ENCODE measurements around the gene SRMS.
"Not testable (repeated sequence)": the region's sequence is repeated elsewhere in the genome, so short reads cannot be mapped to it uniquely, and the experiment has no call there.

The SRMS gene

GRCh38 chr20:63519668-63520503 lies 27.7 kb downstream of the SRMS start:
- peak; percentile 54 for DNase-seq

DNA sequence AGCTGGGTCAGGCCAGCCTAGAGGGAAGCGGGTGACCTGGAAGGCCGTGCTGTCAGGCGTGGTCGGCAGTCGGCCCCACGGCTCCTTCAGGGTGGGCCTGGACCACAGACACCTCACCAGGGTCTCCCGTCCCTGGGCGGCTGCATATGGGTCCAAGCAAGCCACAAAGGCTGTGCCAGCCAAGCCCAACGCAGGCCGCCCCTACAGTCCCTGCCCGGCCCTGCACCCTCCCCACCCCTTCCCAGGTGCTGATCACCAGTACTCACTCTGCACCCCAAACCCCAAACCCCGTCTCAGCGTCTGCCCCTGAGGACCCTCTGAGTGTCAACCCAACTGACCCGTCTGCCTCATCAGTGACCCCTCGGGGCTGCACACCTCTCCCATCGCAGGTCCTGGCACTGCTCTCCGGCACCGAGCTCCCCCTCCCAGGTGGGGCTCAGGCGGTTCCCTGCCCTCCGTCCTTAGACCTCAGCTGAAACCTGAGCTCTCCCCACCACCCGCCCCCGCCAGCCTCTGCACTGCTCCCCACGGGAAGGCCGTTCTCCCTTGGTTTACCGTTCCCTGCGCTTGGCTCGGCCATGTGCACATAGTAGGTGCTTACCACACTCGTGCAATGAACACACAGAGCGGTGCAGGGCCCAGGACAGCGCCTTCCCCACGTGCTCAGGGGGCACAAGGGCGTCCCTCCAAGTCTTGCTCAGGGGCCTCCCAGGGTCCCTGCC lies 28.4 kb downstream of the SRMS start:
- no peak for DNase-seq

DNA sequence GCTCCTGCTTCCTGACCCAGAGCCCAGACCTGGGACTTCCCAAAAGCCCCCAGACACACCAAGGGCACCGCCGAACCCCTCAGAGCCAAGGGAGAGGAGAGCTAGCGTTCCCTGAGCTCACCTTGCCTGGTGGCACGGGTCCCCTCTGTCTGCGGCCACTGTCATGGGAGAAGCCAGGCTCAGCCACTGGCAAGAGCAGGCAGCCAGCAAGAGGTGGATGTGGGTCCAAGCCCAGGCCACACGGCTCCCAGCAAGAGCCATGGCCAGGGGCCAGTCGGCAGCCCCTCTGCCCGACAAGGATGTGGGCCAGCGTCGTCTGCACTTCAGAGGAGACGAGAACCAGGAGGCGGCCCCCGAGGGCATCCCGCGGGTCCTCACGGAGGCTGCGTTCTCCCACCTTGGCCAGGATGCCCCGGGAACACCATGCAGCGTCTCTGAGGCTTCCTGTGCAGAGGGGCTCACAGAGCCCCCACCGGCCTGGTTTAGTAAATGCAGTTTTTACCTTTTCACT lies 29.1 kb downstream of the SRMS start:
- no peak for DNase-seq

GRCh38 chr20:63517376-63518309 lies 29.9 kb downstream of the SRMS start:
- no peak for DNase-seq

DNA sequence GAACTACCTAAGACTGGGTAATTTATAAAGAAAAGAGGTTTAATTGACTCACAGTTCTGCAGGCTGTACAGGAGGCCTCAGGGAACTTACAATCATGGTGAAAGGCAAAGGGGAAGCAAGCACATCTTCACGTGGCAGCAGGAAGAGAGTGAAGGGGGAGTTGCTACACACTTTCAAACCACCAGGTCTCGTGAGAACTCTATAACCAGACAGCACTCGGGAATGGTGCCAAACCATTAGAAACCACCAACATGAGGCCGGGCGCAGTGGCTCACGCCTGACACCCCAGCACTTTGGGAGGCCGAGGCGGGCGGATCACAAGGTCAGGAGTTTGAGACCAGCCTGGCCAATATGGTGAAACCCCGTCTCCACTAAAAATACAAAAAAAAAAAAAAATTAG lies 33.0 kb downstream of the SRMS start:
- DNase-seq = not testable (repeated sequence)

- no peak for DNase-seq
These were observed 34.3 kb downstream of the SRMS start for GRCh38 chr20:63513207-63513606.

GRCh38 chr20:63509088-63509564 lies 38.4 kb downstream of the SRMS start:
- DNase-seq = no peak

GRCh38 chr20:63508072-63508768 lies 39.3 kb downstream of the SRMS start:
- no peak for DNase-seq

- no peak for DNase-seq
These were observed 40.3 kb downstream of the SRMS start for GRCh38 chr20:63507083-63507743.

GRCh38 chr20:63505723-63506122 lies 41.8 kb downstream of the SRMS start:
- no peak for DNase-seq

DNA sequence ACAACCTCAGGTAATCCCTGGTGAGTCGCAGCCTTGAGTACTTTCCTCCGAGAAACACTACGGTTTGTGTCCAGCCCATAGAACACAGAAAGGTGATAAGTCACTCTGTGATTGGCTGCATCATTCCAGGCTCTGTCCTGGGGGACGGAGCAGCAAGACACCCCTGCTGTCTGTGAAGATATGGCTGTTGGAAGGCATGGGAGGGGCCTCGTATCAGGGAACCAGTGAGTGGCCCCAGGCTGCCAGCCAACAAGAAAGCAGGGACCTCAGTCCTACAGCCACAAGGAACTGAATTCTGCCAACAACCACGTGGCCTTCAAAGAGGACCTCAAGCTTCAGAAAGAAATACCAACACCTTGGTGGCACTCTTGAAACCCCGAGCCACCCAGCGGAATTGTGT lies 42.3 kb downstream of the SRMS start:
- DNase-seq = no peak

DNA sequence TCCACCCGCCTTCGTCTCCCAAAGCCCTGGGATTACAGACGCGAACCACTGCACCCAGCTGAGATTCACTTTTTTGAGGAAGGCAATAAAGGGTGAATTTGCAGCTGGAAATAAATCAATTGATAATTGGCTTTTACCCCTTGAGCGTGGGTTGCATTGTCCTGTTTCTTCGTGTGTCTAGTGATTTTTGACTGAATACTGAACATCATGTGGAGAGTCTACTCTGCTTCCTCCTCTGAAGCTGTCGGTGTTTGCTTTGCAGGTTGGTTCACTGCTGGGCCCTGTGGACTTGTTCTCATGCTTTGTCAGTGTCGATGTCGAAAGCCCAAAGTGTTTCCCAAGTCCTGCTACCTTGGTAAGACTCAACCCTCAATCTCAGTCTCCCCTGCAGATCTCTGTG lies 42.9 kb downstream of the SRMS start:
- no peak for DNase-seq

DNA sequence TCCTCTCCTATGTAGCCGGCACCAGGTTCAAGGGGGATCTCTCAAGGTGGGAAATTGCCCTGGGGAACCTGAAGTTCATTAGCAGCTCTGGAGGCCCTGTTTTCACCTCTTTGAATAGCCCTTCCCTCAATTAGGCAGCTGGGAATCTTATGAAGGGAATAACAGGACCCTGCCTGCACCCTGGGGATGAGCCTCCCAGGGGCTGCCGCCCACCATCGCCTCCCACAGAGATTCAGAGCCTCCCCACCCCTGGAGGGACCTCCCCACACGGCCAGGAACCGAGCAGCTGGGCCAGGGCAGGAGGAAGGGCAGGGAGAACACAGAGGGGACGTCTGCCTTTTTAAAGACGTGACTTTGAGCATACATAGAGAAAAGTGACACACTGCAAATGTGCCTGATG lies 44.0 kb downstream of the SRMS start:
- DNase-seq = no peak

- DNase-seq = no peak
These were observed 44.8 kb downstream of the SRMS start for GRCh38 chr20:63502671-63503172.

DNA sequence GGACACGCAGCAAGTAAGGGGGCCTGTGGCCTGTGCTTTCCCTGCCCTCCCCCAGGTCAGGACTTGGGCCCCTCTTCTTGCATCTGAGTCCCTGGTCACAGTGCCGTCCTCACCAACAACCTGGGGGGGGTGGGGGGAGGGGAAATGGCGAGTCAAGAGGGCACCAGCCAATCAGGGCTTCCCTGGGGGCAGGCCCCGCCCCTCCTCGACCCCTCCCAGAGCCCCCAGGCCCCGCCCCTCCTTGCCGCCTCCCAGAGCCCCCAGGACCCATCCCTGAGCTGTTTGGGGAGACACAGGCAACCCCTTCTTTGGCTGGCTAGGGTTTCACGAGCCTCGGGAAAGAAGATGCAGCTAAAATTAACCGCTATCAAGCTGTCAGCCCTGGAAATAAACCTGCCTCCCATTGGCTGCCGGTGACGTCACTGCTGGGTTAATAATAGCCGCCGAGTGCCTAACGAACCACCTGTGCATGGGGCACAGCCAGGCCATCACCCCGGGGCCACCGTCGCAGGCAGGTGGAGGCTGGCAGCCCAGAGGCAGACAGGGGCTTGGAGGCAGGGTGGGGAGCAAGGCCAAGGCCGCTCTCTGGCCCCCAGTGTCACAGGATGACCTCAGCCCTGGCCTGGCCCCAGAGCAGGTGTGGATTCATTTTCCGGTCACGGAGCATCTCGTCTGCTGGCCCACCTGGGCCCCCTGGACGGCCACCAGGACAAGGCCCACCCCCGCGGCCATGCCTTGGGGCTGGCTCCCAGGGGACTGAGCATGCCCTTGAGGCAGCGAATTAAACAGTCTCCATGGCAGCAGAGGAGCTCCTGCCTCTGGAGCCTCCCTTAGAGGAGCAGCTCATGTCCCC lies 45.5 kb downstream of the SRMS start:
- no peak for DNase-seq

DNA sequence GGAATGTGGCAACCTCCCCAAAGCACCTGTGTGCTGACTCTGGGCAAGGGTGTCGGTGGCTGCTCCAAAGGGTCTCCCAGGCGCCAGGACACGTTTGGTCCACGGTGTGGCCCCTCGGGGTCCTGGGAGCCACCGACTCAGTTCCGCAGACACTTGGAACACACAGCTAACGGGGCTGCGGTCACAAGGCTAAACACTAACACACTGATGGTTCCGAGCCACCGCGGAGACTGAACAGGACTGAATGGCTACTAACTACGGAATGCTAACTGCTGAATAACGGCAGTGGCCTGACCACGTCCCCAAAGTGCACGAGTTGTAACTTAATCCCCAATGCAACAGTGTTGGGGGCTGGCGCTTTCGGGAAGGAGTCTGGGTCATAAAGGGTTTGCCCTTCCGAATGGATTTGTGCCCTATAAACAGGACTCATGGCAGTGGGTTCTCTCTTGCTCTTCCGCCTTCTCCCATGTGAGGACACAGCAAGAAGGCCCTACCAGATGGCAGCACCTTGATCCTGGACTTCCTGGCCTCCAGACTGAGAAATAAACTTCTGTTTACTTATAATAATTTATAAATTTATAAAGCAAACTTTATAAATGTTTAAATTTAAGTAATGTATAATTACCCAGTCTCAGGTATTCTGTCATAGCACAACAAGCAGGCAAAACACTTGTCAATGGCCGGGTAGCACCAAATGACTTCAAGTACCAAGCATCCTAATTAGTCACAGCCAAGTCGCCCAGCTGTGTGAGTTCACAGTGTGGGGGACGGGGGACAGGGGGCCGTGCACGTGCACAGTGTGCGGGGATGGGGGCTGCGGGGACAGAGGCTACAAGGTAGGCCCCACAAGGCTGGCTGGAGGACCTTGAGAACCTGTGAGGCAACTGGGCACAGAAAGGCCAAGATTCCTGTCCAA lies 46.4 kb downstream of the SRMS start:
- DNase-seq = no peak

DNA sequence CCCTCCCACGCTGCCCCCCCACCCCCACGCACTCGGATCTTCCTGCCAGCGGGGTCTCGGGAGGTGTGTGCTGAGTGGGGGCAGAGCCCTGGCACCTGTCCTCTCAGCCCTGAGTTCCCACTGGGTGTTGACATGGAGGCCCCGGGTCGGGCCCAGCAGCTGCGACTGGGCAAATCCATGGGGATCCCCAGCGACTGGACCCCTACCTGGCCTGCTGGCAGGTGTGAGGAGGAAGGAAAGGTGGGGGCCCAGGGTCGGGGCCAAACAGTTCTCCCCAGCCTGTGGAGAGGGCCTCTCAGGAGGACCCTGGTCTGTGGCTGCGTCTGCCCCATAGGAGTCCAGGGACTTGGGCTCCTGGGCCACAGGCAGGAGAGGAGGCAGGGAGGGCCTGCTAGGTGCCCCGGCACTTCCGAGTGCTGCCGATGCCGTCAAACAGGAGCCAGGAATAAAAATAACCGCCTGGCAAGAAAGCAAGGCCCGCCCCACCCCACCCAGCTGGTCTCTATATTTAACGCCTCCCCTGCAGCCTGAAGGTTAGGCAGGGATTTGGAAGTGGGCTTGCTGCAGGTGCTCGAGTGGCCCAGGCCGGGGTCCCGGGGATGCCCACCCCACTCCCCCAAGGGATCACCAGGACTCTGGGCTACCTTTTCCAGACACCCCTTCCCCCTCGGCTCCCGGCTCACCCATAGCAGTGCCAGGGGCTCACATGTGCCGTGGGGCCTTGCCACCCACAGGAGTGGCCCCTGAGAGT lies 47.2 kb downstream of the SRMS start:
- no peak for DNase-seq

- no peak for DNase-seq
These were observed 48.1 kb downstream of the SRMS start for GRCh38 chr20:63499338-63499969.

Measured in stimulated activated CD4-positive, alpha-beta T cell treated with anti-CD3 and anti-CD28 coated beads, Interleukin-4, amount 100 ng/mL, for 24 hours (primary cell).